GM06990 (cell line): ENCODE data around the gene SNCAIP.

ENCODE experiments used
- DNase-seq: peaks from one replicate; pipeline ENCODE4 v3.0.0-alpha.2; 2011; ENCODE audit not compliant: insufficient read length; ENCODE audit errors: extremely low read depth
- H3K27me3 ChIP-seq: replicated peaks from 2 replicates; pipeline ENCODE4 v1.6.0; 2011; ENCODE audit warnings: low read length; ENCODE audit not compliant: control insufficient read depth, insufficient read depth
- H3K36me3 ChIP-seq: 2 replicates; pipeline ENCODE4 v1.5.1; 2011; ENCODE audit warnings: low read length; ENCODE audit not compliant: control insufficient read depth, insufficient read depth
- H3K4me3 ChIP-seq: replicated peaks from 2 replicates; pipeline ENCODE4 v1.5.1; 2011; ENCODE audit warnings: low read depth, mild to moderate bottlenecking, control low read depth, low read length
- CTCF ChIP-seq: IDR thresholded peaks from 2 replicates; pipeline ENCODE4 v1.5.1; 2011; ENCODE audit warnings: low read length, control low read depth, mild to moderate bottlenecking, inconsistent platforms; ENCODE audit not compliant: insufficient read depth, poor library complexity, severe bottlenecking

Gene SNCAIP

GRCh38 chr5:122468351-122469116 lies 156.5 kb downstream of the SNCAIP start:
- H3K27me3 ChIP-seq = no peaks in the 10 kb centered on the region
- H3K36me3 ChIP-seq = no peaks in the 10 kb centered on the region
- TF ChIP-seq CTCF = no peak
- no peak for DNase-seq
- H3K4me3 ChIP-seq = no peak overlapping the region

- Histone ChIP-seq H3K27me3 (no peaks in the 10 kb centered on the region), H3K36me3 (no peaks in the 10 kb centered on the region), H3K4me3 (no peak overlapping the region)
- DNase-seq = no peak
- TF ChIP-seq CTCF = no peak
Measured at GRCh38 chr5:122469384-122469919, 157.4 kb downstream of the SNCAIP start.

- no peaks in the 10 kb centered on the region for H3K36me3 ChIP-seq
- no peaks in the 10 kb centered on the region for H3K27me3 ChIP-seq
- H3K4me3 ChIP-seq = no peak overlapping the region
- no peak for DNase-seq
- no peak for TF ChIP-seq CTCF
Measured at GRCh38 chr5:122470365-122470764, 158.3 kb downstream of the SNCAIP start.

GRCh38 chr5:122471031-122471751 lies 159.2 kb downstream of the SNCAIP start:
- Histone ChIP-seq H3K36me3 (no peaks in the 10 kb centered on the region), H3K27me3 (no peaks in the 10 kb centered on the region), H3K4me3 (no peak overlapping the region)
- no peak for TF ChIP-seq CTCF
- DNase-seq = no peak

GRCh38 chr5:122471752-122472061 lies 159.7 kb downstream of the SNCAIP start:
- no peaks in the 10 kb centered on the region for H3K27me3 ChIP-seq
- TF ChIP-seq CTCF = no peak
- H3K4me3 ChIP-seq = no peak overlapping the region
- no peak for DNase-seq
- no peaks in the 10 kb centered on the region for H3K36me3 ChIP-seq
